ENCODE measurements around the gene KSR2.
"Not testable (repeated sequence)": the region's sequence is repeated elsewhere in the genome, so short reads cannot be mapped to it uniquely, and the experiment has no call there.

The KSR2 gene

GRCh38 chr12:117680312-117680711 lies 288.5 kb downstream of the KSR2 start:
- no peak for DNase-seq

DNA sequence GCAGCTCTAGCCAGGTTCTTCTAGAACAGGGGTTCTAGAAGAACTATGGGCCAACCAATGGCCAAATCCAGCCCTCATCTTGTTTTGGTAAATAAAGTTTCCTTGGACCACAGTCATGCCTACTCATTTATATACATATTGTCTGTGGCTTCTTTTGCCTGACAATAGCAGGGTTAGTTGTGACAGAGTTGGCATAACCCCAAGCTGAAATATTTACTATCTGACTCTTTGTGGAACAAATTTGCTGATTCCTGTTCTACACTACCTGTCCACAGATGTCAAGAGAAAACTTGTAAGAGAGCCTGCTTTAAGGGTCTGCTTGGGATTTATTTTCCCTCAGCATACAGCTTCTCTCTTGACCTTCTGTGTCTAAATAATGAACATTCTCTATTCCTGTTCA lies 289.0 kb downstream of the KSR2 start:
- DNase-seq, result no peak

DNA sequence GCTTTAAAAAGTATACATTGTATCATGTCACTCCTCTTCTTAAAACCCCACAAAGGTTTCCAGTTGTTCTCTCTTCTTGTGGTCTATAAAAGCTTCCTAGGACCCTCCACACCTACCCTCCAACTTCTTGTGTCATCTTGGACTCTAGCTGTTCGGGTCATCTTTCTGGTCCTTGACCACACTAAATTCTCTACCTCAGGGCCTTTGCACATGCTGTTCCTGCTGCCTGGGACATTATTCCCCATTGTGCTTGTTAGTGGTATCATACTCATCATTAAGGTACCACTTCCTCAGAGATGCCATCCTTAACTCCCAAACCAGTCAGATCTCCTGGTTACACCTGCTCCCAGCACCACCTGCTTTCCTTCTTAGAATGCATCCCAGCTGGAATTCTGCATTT lies 294.0 kb downstream of the KSR2 start:
- no peak for DNase-seq

DNA sequence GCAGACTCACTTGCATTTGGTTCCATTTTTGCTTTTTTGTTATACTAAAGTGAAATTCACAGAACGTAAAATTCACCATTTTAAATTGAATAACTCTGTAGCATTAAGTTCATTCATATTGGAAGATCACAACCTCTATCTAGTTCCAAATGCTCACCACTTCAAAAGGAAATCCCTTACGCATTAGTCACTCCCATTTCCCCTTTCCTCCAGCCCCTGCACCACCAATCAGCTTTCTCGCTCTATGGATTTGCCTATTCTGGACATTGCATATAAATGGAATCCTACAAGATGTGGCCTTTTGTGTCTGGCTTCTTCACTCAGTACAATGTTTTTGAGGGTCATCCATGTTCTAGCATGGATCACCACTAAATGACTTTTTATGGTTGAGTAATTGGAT lies 294.5 kb downstream of the KSR2 start:
- no peak for DNase-seq

DNA sequence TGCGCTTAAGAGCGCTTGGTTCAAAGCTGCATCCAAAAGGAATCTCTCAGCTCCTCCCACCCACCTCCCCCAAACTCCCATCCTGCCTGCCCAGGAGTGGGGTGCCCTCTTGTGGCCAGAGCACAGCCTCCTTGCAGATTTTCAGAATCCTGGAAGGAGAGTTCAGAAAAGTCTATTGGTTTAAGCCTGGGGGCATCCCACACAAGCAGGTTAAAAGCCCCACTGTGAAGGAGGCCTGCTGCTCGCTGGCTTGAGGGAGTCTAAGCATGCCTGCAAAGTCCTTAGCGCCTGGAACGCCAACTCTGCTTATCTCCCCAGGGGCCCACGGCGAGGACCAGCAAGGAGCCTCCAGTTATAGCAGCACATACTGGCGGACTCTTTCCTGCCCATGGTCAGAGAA lies 297.1 kb downstream of the KSR2 start:
- DNase-seq, result peak; percentile 9

DNA sequence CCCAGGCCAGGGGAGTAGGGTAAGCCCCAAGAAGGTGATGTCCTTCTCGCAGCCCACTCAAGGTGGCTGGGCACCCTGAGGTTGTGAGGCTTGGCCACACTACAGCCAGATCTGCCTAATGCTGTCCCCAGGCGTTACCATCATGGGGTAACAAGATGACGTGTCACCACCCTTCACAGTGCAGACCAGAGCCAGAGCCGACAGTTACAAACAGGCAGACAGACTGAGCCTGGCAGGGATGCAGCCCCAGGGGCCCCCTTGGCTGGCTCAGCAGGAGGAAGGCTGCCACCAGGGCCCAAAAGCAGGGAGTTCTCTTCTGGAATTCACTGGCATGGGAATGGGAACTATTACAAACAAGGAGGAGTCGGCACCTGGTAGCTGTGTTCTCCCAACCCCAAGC lies 304.6 kb downstream of the KSR2 start:
- no peak for DNase-seq

DNA sequence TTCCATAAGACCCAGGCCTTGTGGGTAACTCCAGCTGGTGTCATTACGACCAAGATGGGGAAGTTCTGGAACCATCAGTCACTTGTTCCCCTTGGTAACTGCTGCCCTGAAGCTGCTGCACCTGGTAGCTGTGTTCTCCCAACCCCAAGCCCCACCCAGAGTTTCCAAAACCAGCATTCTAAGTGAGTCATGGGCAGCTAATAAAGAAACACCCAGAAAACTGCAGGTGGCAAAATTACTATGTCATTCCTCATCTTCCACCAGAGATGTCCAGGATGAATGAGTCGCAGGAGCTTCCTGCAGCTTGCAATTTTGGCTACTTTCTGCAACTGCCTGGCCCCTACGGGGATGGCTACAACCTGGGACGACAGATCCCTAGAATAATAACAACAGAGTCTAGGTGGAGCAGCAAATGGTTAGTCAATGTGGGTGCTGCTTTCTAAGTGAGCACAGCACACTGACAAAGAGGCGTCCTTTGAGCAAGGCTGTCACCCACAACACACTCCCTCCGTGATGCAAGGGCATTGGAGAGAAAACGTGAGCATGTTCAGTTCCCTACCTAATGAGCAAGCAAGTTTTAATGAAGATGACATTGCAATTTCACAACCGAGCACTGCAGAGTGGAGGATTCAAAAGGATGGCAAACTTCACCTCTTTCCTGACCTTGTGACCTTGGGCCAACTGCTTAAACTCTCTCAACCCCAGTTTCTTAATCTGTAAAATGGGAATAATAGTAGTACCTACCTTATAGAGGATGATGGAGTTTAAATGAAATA lies 306.0 kb downstream of the KSR2 start:
- DNase-seq, result no peak

DNA sequence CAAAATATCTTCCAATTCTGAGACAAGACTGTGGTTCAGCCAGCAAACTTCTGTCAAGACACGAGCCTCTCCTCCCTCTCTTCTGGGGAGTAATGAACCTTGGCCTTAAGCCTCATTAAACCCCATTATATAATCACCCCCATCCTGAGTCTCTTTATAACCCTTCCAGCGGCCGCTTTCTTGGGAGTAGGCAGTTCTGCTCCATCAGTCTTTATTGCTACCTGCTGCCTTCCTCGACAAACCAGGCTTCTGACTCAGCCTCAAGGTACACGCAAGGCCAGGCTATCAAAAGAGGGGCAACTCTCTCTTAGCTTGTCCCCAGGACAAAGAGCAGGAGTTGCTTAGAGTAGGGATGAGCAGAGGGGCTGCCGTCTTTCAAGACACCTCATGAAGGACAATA lies 306.6 kb downstream of the KSR2 start:
- no peak for DNase-seq

DNA sequence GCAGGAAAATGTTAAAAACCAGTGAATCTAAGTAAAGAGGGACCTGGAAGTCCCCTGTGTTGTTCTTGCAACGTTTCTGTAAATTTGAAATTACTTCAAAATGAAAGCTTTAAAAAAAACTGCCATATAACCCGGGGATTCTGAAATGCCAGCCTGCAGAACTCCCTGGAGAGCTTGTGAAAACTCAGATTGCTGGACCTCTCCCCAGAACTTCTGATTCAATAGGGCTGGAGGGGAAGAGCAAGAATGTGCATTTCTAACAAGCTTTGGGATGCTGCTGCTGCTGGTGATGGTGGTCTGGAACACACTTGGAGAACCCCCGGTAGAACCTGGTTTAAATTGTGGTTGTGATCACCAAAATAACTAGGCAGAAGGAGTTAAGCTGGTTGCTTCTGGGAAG lies 307.3 kb downstream of the KSR2 start:
- DNase-seq, result no peak

GRCh38 chr12:117660896-117661295 lies 307.9 kb downstream of the KSR2 start:
- DNase-seq, result no peak

DNA sequence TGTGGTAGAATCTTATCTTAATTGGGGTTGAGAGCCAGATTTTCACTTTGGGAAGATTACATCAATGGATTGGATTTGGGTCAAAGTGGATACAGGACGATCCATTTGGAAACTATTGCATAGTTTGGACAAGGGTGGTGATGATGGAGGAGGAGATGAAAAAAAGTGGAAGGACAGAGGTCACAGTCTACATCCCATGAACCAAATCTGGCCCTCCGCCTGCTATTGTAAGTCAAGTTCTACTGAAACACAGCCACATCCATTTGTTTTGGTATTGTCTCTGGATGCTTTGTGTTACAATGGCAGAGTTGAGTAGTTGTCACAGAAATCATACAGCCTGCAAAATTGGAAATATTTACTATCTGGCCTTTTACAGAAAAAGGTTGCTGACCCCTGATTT lies 310.6 kb downstream of the KSR2 start:
- no peak for DNase-seq

GRCh38 chr12:117649796-117650195 lies 319.0 kb downstream of the KSR2 start:
- DNase-seq, result no peak

DNA sequence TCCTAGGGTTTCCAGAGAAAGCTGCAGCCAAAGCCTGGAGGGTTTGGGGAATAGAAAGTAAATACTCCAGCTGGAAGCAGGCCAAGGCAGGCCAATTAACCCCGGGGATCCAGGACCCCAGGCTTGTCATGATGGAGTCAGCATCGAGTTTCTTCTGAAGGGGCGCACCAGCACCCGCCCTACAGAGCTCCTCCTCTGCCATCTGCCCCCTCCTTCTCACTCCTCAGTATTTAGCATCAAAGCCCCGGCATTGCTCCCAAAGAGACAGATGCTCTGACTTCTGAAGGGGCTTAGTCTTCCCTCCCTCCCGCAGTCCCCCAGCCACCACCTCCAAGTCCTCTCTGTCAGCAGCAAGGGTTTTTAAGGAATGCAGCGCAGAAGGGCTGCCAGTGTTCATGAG lies 322.3 kb downstream of the KSR2 start:
- peak; percentile 79 for DNase-seq

GRCh38 chr12:117645473-117645872 lies 323.3 kb downstream of the KSR2 start:
- DNase-seq, result no peak

GRCh38 chr12:117643971-117644370 lies 324.8 kb downstream of the KSR2 start:
- no peak for DNase-seq

DNA sequence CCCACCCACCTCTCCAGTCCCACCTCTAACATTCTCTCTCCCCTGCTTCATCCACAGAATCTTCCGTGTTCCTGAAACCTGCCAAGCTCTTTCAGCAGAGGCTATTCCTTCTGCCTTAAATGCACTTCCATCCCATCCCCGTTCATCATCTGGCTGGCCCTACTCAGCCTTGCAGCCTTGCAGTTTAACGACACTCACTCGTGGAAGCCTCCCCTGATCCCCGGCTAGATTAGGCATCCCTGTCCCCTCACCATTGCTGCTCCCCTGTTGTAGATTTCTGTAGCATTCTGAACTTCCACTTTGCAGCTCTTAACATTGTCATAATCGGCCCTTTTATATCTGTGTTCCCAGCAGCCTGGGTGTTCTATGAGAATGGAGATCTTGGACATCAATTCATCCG lies 326.9 kb downstream of the KSR2 start:
- no peak for DNase-seq

- DNase-seq, result no peak
Measured at GRCh38 chr12:117640511-117640910, 328.3 kb downstream of the KSR2 start.

GRCh38 chr12:117629454-117629853 lies 339.3 kb downstream of the KSR2 start:
- no peak for DNase-seq

- not testable (repeated sequence) for DNase-seq
Measured at GRCh38 chr12:117628711-117629110, 340.1 kb downstream of the KSR2 start.

DNA sequence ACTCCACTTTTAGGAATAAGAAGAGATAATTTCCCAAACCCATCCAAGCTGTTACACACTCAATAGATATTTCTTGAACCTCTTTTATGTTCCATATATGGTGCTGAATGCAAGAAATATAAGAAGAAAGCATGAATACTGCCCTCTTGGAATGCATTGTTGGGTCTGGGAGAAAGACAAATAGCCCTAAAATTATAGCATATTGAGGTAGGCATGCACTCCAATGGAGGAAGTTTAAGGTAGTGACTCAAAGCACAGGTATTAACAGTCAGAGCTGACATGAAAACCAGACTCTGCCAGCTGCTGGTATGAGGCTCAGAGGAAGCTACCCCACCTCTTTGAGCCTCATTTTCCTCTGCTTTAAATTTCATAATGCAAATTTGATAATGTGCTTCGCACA lies 346.0 kb downstream of the KSR2 start:
- no peak for DNase-seq

GRCh38 chr12:117622087-117622486 lies 346.7 kb downstream of the KSR2 start:
- DNase-seq, result no peak

DNA sequence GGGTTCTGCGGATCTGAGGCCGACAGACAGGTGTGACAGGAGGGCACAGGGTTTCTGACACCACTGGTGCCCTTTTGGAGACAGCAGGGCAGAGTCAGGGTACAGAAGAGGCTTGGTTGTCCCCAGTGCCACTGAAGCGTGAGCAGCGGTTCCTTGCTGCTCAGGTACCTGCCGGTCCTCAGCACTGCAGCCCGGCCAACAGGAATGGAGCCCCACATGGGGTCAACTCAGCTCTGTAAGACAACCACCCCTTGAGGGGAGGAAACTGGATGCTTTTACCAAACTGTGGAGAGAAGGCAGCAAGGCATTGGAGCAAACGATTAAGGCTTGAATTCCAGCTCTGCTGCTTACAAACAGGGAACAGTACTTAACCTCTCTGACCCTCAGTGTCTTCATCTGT lies 361.0 kb downstream of the KSR2 start:
- DNase-seq, result no peak

DNA sequence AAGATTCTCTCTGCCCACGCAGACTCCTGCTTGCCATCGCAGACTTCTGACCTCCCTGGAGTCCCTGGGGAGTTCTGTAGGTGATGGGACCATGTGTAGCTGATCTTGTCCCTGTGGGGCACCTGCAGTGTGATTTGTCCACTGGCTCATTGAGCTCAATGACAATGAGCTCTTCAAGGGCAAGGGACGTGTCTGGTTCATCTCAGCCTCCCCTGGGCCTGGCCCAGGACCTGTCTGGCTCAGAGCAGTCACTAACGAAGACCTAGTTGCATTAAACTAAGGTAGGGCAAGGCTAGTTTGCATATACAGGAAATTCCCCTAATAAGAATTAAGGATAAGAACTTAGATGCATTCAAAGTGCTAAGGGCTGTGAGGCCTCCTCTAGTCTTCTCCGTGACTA lies 361.8 kb downstream of the KSR2 start:
- DNase-seq, result no peak

DNA sequence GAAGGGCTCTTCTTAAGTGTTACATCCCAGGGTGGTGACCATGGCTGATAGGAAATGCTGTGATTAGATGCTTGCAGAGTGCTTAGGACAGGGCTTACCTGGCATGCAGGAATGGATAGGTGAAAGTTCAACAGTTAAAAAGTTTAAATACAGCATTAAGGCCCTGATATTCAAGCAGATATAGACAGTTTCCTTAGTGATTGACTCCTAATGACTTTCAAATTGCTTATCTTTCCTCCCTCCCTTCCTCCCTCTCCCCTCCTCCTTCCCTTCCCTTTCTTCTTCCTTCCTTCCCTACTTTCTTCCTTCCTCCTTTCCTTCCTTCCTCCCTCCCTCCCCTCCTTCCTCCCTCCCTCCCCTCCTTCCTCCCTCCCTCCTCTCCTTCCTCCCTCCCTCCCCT lies 362.8 kb downstream of the KSR2 start:
- DNase-seq, result no peak

DNA sequence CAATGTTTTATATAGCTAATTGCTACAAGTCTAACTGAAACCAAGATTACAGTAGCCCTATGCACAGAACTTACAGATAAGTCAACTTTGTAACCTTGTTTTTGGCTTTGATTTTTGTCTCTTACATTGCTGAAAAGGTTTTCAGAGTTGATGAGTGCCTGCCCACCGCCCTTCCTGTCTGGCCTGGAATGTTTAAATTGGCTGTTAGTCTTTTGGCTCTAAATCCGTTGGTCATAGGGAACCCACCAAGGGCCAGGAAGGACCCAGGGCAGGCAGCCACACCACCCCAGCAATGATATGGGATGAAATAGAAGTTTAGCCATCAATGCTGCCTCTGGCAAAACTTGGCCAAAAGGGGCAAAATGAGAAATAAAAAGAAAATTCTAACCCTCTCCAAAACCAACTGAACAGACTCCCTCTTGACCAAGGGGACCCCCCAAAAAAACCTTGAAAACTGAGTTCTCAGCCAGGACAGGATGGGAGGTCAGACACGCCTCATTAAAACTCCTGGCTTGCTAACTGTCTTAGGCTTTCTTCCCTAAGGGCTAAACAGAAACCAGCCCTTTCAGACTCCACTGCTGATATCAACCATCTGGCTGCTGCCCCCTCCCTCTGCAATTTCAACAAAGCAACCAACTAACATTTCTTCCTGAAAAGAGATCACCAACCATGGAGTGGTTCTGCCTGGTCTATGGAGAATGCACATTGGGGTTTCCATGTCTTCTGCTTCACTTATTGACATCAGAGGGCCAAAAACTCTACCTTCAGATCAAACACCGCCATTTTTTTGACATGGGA lies 365.3 kb downstream of the KSR2 start:
- no peak for DNase-seq
